G401.6 (cell line): ENCODE data around the gene NANS.
"Not testable (repeated sequence)": the region's sequence is repeated elsewhere in the genome, so short reads cannot be mapped to it uniquely, and the experiment has no call there.

Source experiments
- FAIRE-seq: peaks from 2 replicates; lab custom pipeline; 2012; peaks lifted over from hg19 to GRCh38; lab: Jason Lieb, UNC

Gene NANS

GRCh38 chr9:98101416-98101815 is 44.9 kb downstream of the NANS start:
- no peak for FAIRE-seq

- no peak for FAIRE-seq
Measured at GRCh38 chr9:98101868-98102273, 45.3 kb downstream of the NANS start.

DNA sequence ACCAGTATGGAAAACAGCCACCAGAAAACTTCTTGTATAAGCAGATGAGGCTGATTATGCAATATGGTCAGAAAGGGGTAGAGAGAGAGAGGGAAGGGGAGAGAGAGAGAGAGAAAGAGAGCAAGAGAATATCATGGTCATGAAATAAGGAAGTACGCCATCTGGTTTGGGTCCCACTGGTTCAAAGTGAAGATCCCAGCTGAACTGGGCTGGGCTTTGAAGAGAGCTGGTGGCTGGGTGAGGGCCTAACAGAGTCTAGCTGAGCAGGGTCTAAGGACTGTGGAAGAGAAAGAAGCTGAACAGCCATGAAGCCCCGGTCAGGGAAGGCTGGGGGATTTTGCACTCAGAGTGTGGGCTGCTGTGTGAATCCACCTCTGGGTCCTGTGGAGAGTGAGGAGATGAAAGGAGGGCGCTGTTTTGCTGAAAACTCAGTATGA is 47.9 kb downstream of the NANS start:
- no peak for FAIRE-seq

GRCh38 chr9:98105006-98105405 is 48.5 kb downstream of the NANS start:
- no peak for FAIRE-seq

GRCh38 chr9:98107926-98108325 is 51.4 kb downstream of the NANS start:
- no peak for FAIRE-seq

DNA sequence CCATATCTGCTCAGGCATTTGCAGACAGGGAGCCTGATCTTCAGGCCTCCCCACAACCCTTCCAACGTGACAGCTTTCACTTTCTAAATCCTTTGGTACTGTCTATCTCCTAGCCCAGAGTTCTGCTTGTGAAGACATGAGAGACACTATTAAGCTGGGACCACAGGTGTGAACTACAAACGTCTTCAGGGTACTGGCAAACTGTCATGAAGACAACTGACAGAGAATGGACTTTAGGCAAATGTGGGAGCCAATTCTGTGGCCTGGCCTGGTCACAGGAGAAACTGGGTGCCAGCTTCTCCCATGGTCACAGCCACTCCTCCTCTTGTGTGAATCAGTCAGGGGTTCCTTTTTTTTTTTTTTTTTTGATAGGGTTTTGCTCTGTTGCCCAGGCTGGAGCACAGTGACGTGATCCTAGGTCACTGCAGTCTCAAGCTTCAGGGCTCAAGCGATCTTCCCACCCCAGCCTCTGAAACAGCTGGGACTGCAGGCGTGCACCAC is 52.0 kb downstream of the NANS start:
- no peak for FAIRE-seq

- FAIRE-seq = no peak
Measured at GRCh38 chr9:98109052-98109451, 52.5 kb downstream of the NANS start.

GRCh38 chr9:98117097-98117496 is 60.6 kb downstream of the NANS start:
- FAIRE-seq = not testable (repeated sequence)

DNA sequence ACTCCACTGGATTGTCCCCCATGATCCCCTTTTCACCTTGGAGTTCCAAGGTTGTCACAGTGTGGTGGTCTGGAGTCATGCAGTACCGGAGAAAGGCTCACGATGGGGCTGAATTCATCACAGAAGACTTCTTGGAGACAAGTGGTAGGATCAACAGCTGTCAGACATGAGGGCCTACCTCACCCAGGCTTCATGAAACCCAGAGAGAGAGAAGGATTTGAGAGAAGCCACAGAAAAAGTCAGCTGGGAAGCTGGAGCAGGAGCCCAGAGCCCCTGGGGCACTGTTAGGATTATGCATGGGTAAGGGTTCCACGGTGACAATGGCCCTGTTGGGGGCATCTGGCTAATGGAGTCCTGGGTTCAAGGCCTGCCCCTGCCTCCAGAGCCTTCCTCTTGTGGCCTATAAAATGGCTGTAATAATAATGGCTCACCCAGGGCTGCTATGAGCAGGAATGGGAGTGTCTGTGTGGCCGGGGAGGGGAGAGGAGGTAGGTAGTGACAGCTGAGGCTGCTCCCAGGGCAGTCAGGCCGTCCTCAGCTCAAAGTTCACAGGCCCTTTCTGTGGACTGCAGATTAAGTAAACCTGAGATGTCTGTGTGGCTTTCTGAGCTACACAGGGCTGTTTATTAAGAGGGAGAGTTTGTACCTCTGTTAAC is 61.6 kb downstream of the NANS start:
- no peak for FAIRE-seq

DNA sequence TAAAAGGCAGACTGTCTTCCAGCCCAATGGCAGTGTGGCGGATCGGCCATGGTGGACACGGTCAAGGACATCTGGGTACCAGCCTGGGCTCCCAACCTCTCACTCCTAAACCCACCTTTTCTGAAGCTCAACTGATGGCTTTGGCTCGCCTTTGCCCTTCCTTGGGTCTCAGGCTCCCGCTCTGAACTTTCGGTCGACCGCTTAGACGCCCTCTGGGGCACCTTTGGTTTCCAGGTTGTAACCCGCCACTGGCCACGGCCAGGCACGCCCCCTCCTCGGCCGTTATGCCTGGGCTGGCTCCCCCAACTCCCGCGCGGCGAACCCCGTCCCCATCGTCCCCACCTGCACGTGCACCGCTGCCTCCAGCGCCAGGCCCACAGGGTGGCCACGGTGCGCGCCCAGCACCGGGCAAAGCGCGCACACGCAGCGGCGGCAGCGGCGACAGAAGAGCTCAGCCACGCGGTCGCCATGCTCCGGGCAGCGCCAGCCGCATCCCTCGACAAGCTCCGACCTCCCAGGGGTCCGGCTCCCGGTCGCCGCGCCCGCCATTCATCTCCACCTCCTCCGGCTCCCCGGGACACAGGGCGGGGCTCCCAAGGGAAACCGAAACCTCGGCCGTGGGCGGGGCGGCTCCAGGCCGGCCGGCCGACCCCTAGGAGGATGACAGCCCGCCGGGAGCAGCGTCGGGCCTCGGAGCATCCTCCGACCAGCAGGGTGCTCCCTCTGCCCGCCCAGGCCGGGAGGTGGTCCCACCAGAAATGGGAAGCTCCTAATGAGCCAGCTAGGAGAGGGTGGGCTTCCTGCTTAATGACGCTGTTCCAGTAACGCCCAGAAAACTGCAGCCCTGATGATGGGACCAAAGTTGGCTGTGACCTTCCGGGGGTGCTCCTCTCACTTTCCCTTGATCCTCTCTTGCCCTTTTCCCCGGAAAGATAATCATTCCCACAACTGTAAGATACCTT is 62.4 kb downstream of the NANS start, which contains the start of gene TRIM14:
TSS of gene TRIM14 (minus strand) at position 583 of the 962 bp plus-strand sequence. CDS start at position 549, 34 bp downstream.
- FAIRE-seq = no peak

DNA sequence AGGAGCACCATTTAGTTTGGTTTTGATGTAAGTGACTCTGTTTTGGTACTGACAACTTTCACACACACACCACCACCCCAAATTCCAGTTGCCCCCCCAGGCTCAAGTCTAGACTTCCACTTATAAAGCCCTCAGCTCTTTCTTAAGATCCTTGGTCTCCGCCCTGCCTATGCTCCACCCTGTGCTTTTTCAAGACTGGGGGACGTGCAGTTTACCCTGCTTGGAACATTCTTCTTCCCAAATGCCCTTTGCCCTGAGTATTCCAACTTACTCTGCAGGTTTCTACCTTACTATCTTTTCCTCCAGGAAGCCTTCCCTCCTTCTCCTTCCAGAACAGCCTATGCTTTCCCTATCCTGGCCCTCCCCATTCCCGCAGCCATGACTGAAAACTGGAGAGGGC is 63.9 kb downstream of the NANS start:
- no peak for FAIRE-seq

DNA sequence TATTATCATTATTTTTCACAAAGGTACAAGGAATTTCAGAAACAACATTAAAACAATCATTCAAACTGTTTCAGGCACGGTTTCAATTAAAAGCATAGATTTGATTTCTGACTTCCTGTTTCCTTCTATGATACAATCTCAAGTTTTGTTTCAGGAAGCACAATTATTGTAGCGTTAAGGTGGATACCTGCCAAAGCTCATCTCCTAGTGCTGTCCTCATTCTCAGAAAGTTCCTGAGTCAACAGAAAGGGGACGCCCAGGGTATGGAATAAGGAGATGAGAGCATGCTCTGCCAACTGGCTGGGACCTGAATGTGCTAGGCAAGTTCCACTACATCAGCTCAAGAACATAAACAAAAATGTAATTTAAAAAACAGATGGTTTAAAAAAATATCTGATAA is 64.5 kb downstream of the NANS start:
- no peak for FAIRE-seq

- FAIRE-seq = not testable (repeated sequence)
Measured at GRCh38 chr9:98124091-98124490, 67.6 kb downstream of the NANS start.

GRCh38 chr9:98124637-98125426 is 68.3 kb downstream of the NANS start:
- no peak for FAIRE-seq

GRCh38 chr9:98127226-98127625 is 70.7 kb downstream of the NANS start:
- FAIRE-seq = no peak

GRCh38 chr9:98128316-98128715 is 71.8 kb downstream of the NANS start:
- FAIRE-seq = no peak

GRCh38 chr9:98129451-98129881 is 72.9 kb downstream of the NANS start:
- no peak for FAIRE-seq

DNA sequence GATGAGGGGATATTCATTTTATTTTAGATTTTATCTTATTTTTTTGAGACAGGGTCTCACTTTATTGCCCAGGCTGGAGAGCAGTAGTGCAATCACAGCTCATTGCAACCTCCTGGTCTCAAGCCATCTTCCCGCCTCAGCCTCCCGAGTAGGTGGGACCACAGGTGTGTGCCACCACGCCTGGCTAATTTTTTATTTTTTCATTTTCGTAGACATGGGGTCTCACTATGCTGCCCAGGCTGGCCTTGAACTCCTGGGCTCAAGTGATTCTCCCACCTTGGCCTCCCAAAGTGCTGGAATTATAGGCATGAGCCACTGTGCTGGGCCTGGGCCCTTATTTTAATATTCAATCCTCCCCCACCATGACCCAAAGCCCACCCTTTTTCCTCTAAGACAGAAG is 73.5 kb downstream of the NANS start:
- FAIRE-seq = not testable (repeated sequence)

DNA sequence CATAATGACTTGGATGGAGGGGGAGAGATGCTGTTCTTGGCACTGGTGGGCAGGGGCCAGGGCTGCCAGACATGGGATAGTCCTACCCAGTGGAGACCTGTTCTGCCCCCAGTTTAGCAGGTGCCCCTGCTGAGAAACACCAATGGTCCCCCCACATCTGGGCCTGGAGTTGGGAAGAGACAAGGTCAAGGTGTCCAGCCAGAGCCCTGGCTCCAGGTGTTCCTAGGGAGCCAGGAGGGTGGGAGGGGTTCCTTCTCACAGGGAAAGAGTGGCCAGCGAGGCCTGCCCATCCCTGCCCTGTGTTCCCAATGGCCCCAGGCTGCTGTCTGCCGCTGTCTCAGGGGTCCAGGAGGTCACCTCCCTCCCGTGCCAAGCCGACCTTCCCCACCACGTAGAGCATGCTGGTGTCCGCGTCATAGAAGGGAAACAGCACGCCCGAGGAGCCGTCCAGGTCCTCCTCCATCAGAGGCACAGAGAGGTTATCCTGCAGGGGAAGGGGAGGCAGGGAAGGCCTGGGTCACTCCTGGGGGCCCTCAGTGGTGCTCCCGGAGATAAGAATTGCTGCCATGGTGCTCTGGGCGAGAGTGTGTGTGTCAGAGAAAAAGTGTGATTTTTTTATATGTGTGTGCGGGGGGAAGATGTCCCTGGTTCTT is 74.2 kb downstream of the NANS start:
- FAIRE-seq = no peak

GRCh38 chr9:98132158-98132557 is 75.6 kb downstream of the NANS start:
- FAIRE-seq = no peak
